HAP-1 (cell line): ENCODE measurements around the gene TBX4.
"Not testable (repeated sequence)": the region's sequence is repeated elsewhere in the genome, so short reads cannot be mapped to it uniquely, and the experiment has no call there.

Source experiments
- DNase-seq, 2 experiments: peaks; one replicate each; pipeline ENCODE4 v3.0.0-alpha.2; 2016 to 2020; ENCODE audit warnings: low spot score in 2 of 2
- H3K27me3 ChIP-seq: fragments of 250-450 bp; sonication (Bioruptor Pico); 2 replicates; pipeline ENCODE4 v1.5.1; 2020; ENCODE audit warnings: low read depth, mild to moderate bottlenecking, moderate library complexity
- H3K36me3 ChIP-seq: fragments of 250-450 bp; sonication (Bioruptor Pico); replicated peaks from 2 replicates; pipeline ENCODE4 v1.5.1; 2020; ENCODE audit warnings: mild to moderate bottlenecking
- H3K4me1 ChIP-seq: fragments of 250-450 bp; sonication (Bioruptor Pico); 2 replicates; pipeline ENCODE4 v1.5.1; 2020; ENCODE audit warnings: mild to moderate bottlenecking
- H3K4me3 ChIP-seq: fragments of 250-450 bp; sonication (Bioruptor Pico); 2 replicates; pipeline ENCODE4 v1.5.1; 2020; ENCODE audit warnings: mild to moderate bottlenecking, moderate library complexity
- H3K9me3 ChIP-seq: fragments of 250-450 bp; sonication (Bioruptor Pico); 2 replicates; pipeline ENCODE4 v1.5.1; 2020; ENCODE audit warnings: mild to moderate bottlenecking, moderate library complexity
- in situ Hi-C: fragments of 300-500 bp; cut with MboI; formaldehyde crosslinking; loops from 3 replicates; pipeline ENCODE4 v1.14.3; 2020; ENCODE audit warnings: low sequenced_read_pairs, inconsistent platforms, mixed read lengths

TBX4 gene

GRCh38 chr17:61429274-61429673, 22.9 kb upstream of the TBX4 start:
- H3K9me3 ChIP-seq, result no peaks in the 10 kb centered on the region
- in situ Hi-C loops, result no loop called here
- H3K27me3 ChIP-seq, result no peaks in the 10 kb centered on the region
- no peak overlapping the region for H3K4me3 ChIP-seq
- peaks cover 9% of the 10 kb centered on the region for H3K4me1 ChIP-seq
- no peak for DNase-seq
- H3K36me3 ChIP-seq, result no peaks in the 10 kb centered on the region

GRCh38 chr17:61429831-61430230, 22.4 kb upstream of the TBX4 start:
- H3K4me3 ChIP-seq, H3K27me3 ChIP-seq, H3K36me3 ChIP-seq, H3K4me1 ChIP-seq, H3K9me3 ChIP-seq, in situ Hi-C loops, DNase-seq: not testable (repeated sequence)

- no peaks in the 10 kb centered on the region for H3K36me3 ChIP-seq
- no peaks in the 10 kb centered on the region for H3K9me3 ChIP-seq
- in situ Hi-C loops, result no loop called here
- peaks cover 9% of the 10 kb centered on the region for H3K4me1 ChIP-seq
- peak in 1 of 2 experiments; percentile 18 for DNase-seq
- H3K27me3 ChIP-seq, result no peaks in the 10 kb centered on the region
- H3K4me3 ChIP-seq, result no peak overlapping the region
These were observed 20.5 kb upstream of the TBX4 start for GRCh38 chr17:61431594-61432311.

- Histone ChIP-seq H3K9me3 (0 out of 2 replicates have a peak, but pooled peaks cover 4% of the 10 kb centered on the region), H3K36me3 (no peaks in the 10 kb centered on the region), H3K4me1 (peaks cover 8% of the 10 kb centered on the region), H3K4me3 (no peak overlapping the region), H3K27me3 (no peaks in the 10 kb centered on the region)
- no peak for DNase-seq
- in situ Hi-C loops, result no loop called here
These were observed 15.9 kb upstream of the TBX4 start for GRCh38 chr17:61436273-61436672.

GRCh38 chr17:61436995-61437704, 15.1 kb upstream of the TBX4 start:
- H3K27me3 ChIP-seq, result no peaks in the 10 kb centered on the region
- no peak for DNase-seq
- 0 out of 2 replicates have a peak, but pooled peaks cover 4% of the 10 kb centered on the region for H3K9me3 ChIP-seq
- H3K4me3 ChIP-seq, result no peak overlapping the region
- no peaks in the 10 kb centered on the region for H3K36me3 ChIP-seq
- in situ Hi-C loops, result no loop called here
- no peaks in the 10 kb centered on the region for H3K4me1 ChIP-seq

- Histone ChIP-seq H3K36me3 (no peaks in the 10 kb centered on the region), H3K4me1 (peaks cover 4% of the 10 kb centered on the region; the same call in 1 of the 2 replicates), H3K27me3 (no peaks in the 10 kb centered on the region), H3K4me3 (no peak overlapping the region), H3K9me3 (0 out of 2 replicates have a peak, but pooled peaks cover 4% of the 10 kb centered on the region)
- no peak for DNase-seq
- in situ Hi-C loops, result no loop called here
These were observed 11.5 kb upstream of the TBX4 start for GRCh38 chr17:61440697-61441096.

- H3K36me3 ChIP-seq, DNase-seq, H3K9me3 ChIP-seq, H3K27me3 ChIP-seq, in situ Hi-C loops, H3K4me3 ChIP-seq, H3K4me1 ChIP-seq: not testable (repeated sequence)
These were observed 10.7 kb upstream of the TBX4 start for GRCh38 chr17:61441507-61441906.

- Histone ChIP-seq H3K4me1 (peaks cover 4% of the 10 kb centered on the region; the same call in 1 of the 2 replicates), H3K36me3 (no peaks in the 10 kb centered on the region), H3K27me3 (no peaks in the 10 kb centered on the region), H3K4me3 (no peak overlapping the region), H3K9me3 (0 out of 2 replicates have a peak, but pooled peaks cover 1% of the 10 kb centered on the region)
- in situ Hi-C loops, result no loop called here
- peak in 1 of 2 experiments; percentile 88 for DNase-seq
These were observed 10.0 kb upstream of the TBX4 start for GRCh38 chr17:61442136-61442775.

- H3K4me1 ChIP-seq, result peaks cover 4% of the 10 kb centered on the region; the same call in 1 of the 2 replicates
- H3K9me3 ChIP-seq, result no peaks in the 10 kb centered on the region
- no peak for DNase-seq
- in situ Hi-C loops, result no loop called here
- H3K4me3 ChIP-seq, result no peak overlapping the region
- H3K27me3 ChIP-seq, result no peaks in the 10 kb centered on the region
- no peaks in the 10 kb centered on the region for H3K36me3 ChIP-seq
These were observed 9.2 kb upstream of the TBX4 start for GRCh38 chr17:61442878-61443474.

- no peak overlapping the region for H3K4me3 ChIP-seq
- no peaks in the 10 kb centered on the region for H3K9me3 ChIP-seq
- in situ Hi-C loops, result no loop called here
- no peaks in the 10 kb centered on the region for H3K27me3 ChIP-seq
- H3K4me1 ChIP-seq, result peaks cover 4% of the 10 kb centered on the region; the same call in 1 of the 2 replicates
- no peaks in the 10 kb centered on the region for H3K36me3 ChIP-seq
- no peak for DNase-seq
These were observed 8.7 kb upstream of the TBX4 start for GRCh38 chr17:61443475-61443882.

- in situ Hi-C loops, result no loop called here
- no peak for DNase-seq
- Histone ChIP-seq H3K4me1 (peaks cover 4% of the 10 kb centered on the region; the same call in 1 of the 2 replicates), H3K36me3 (no peaks in the 10 kb centered on the region), H3K4me3 (no peak overlapping the region), H3K27me3 (no peaks in the 10 kb centered on the region), H3K9me3 (no peaks in the 10 kb centered on the region)
These were observed 8.1 kb upstream of the TBX4 start for GRCh38 chr17:61444075-61444474.

GRCh38 chr17:61444831-61445230, 7.4 kb upstream of the TBX4 start:
- Histone ChIP-seq H3K4me1 (peaks cover 4% of the 10 kb centered on the region; the same call in 1 of the 2 replicates), H3K4me3 (no peak overlapping the region), H3K9me3 (no peaks in the 10 kb centered on the region), H3K36me3 (no peaks in the 10 kb centered on the region), H3K27me3 (no peaks in the 10 kb centered on the region)
- DNase-seq, result peak; percentile 62 to 71
- in situ Hi-C loops, result no loop called here

- in situ Hi-C loops, result no loop called here
- Histone ChIP-seq H3K27me3 (no peaks in the 10 kb centered on the region), H3K36me3 (no peaks in the 10 kb centered on the region), H3K9me3 (no peaks in the 10 kb centered on the region), H3K4me3 (no peak overlapping the region), H3K4me1 (peaks cover 3% of the 10 kb centered on the region; the same call in 1 of the 2 replicates)
- DNase-seq, result no peak
These were observed 4.9 kb upstream of the TBX4 start for GRCh38 chr17:61447358-61447757.
